ENCODE measurements around the gene PCK2.

PCK2 gene

GRCh38 chr14:24108336-24108874 is 14.3 kb downstream of the PCK2 start:
- Histone ChIP-seq H4K20me1 (ENCODE audit: insufficient read depth, low read length) (no peaks in the 10 kb centered on the region), H3K4me1 (ENCODE audit: low read length) (peaks cover 18% of the 10 kb centered on the region), H3K27me3 (replicated peaks; ENCODE audit: insufficient read depth, low read length) (no peaks in the 10 kb centered on the region), H3K9me3 (replicated peaks; ENCODE audit: insufficient read depth, low read length) (no peaks in the 10 kb centered on the region), H3K4me3 (ENCODE audit: low read length) (no peak overlapping the region), H3K36me3 (replicated peaks; ENCODE audit: insufficient read depth, low read length) (no peaks in the 10 kb centered on the region), H3F3A (ENCODE audit: insufficient read depth, low read length) (peaks cover 14% of the 10 kb centered on the region), H3K79me2 (ENCODE audit: low read length) (no peaks in the 10 kb centered on the region), H3K4me2 (ENCODE audit: low read depth, low read length) (no peak overlapping the region), H3K9ac (ENCODE audit: low read length) (no peak overlapping the region), H3K9me2 (replicated peaks; ENCODE audit: insufficient read depth, low read length) (no peaks in the 10 kb centered on the region), H3K27ac (ENCODE audit: low read length) (peak overlapping the region; percentile 43; the same call in 1 of the 2 replicates), H2AFZ (ENCODE audit: low read length) (no peak overlapping the region)
- no peak for DNase-seq
- no peak for TF ChIP-seq CTCF (IDR thresholded peaks at IDR 0.05; ENCODE audit: low read length)

GRCh38 chr14:24110060-24110459 is 15.9 kb downstream of the PCK2 start:
- Histone ChIP-seq H3K9ac (ENCODE audit: low read length) (no peak overlapping the region; the same call in 1 of the 2 replicates), H3K4me1 (ENCODE audit: low read length) (peaks cover 18% of the 10 kb centered on the region), H3K27ac (ENCODE audit: low read length) (peak overlapping the region; percentile 85), H3K9me2 (replicated peaks; ENCODE audit: insufficient read depth, low read length) (no peaks in the 10 kb centered on the region), H3K4me2 (ENCODE audit: low read depth, low read length) (peak overlapping the region; percentile 54), H3K36me3 (replicated peaks; ENCODE audit: insufficient read depth, low read length) (no peaks in the 10 kb centered on the region), H3K4me3 (ENCODE audit: low read length) (no peak overlapping the region), H3K9me3 (replicated peaks; ENCODE audit: insufficient read depth, low read length) (no peaks in the 10 kb centered on the region), H4K20me1 (ENCODE audit: insufficient read depth, low read length) (no peaks in the 10 kb centered on the region), H3F3A (ENCODE audit: insufficient read depth, low read length) (peaks cover 22% of the 10 kb centered on the region), H2AFZ (ENCODE audit: low read length) (no peak overlapping the region), H3K79me2 (ENCODE audit: low read length) (no peaks in the 10 kb centered on the region), H3K27me3 (replicated peaks; ENCODE audit: insufficient read depth, low read length) (no peaks in the 10 kb centered on the region)
- peak; percentile 80 for DNase-seq
- TF ChIP-seq EZH2phosphoT487 (IDR thresholded peaks at IDR 0.05; ENCODE audit: low read length) (no peak), CTCF (IDR thresholded peaks at IDR 0.05; ENCODE audit: low read length) (no peak), EZH2 (optimal IDR thresholded peaks at IDR 0.05; ENCODE audit: low read depth, low read length) (no peak)

- Histone ChIP-seq H3K27me3 (replicated peaks; ENCODE audit: insufficient read depth, low read length) (no peaks in the 10 kb centered on the region), H3K4me1 (ENCODE audit: low read length) (peaks cover 18% of the 10 kb centered on the region), H3K9ac (ENCODE audit: low read length) (no peak overlapping the region; the same call in 1 of the 2 replicates), H3K9me2 (replicated peaks; ENCODE audit: insufficient read depth, low read length) (no peaks in the 10 kb centered on the region), H3K4me3 (ENCODE audit: low read length) (no peak overlapping the region), H3F3A (ENCODE audit: insufficient read depth, low read length) (peaks cover 22% of the 10 kb centered on the region), H3K79me2 (ENCODE audit: low read length) (peaks cover 3% of the 10 kb centered on the region), H4K20me1 (ENCODE audit: insufficient read depth, low read length) (no peaks in the 10 kb centered on the region), H3K36me3 (replicated peaks; ENCODE audit: insufficient read depth, low read length) (no peaks in the 10 kb centered on the region), H3K9me3 (replicated peaks; ENCODE audit: insufficient read depth, low read length) (no peaks in the 10 kb centered on the region), H3K27ac (ENCODE audit: low read length) (peak overlapping the region; percentile 67; the same call in 1 of the 2 replicates), H2AFZ (ENCODE audit: low read length) (no peak overlapping the region), H3K4me2 (ENCODE audit: low read depth, low read length) (peak overlapping the region; percentile 54; the same call in 1 of the 2 replicates)
- TF ChIP-seq EZH2 (optimal IDR thresholded peaks at IDR 0.05; ENCODE audit: low read depth, low read length) (no peak), CTCF (IDR thresholded peaks at IDR 0.05; ENCODE audit: low read length) (no peak), EZH2phosphoT487 (IDR thresholded peaks at IDR 0.05; ENCODE audit: low read length) (no peak)
- DNase-seq: no peak
Measured at GRCh38 chr14:24110523-24110922, 16.4 kb downstream of the PCK2 start.
